OCI-LY3 (cell line): ENCODE data around the gene LETM1.

Experiments
- H2AFZ ChIP-seq: fragments of 200-600, 300-600 bp; shearing (Covaris generic); 2 replicates; pipeline ENCODE4 v1.6.0; 2014; ENCODE audit warnings: antibody characterized with exemption, low read depth, low read length
- H3K27ac ChIP-seq: fragments of 200-600, 300-600 bp; sonication (generic); 2 replicates; pipeline ENCODE4 v1.5.1; 2014; ENCODE audit warnings: mild to moderate bottlenecking, low read length, moderate library complexity, mixed read lengths
- H3K27me3 ChIP-seq: fragments of 200-600, 300-600 bp; sonication (generic); 2 replicates; pipeline ENCODE4 v1.6.1; 2014; ENCODE audit warnings: low read depth, low read length, mixed read lengths
- H3K36me3 ChIP-seq: fragments of 200-600, 300-600 bp; sonication (generic); replicated peaks from 2 replicates; pipeline ENCODE3; 2014; ENCODE audit warnings: low read depth, low read length, mixed read lengths
- H3K4me1 ChIP-seq: fragments of 300-600, 200-600 bp; sonication (generic); 2 replicates; pipeline ENCODE4 v1.6.1; 2014; ENCODE audit warnings: low read length, mixed read lengths
- H3K4me2 ChIP-seq: fragments of 200-600, 300-600 bp; sonication (generic); 2 replicates; pipeline ENCODE4 v1.6.1; 2014; ENCODE audit warnings: low read length, mixed read lengths
- H3K4me3 ChIP-seq: fragments of 300-600, 200-600 bp; sonication (generic); 2 replicates; pipeline ENCODE4 v1.5.1; 2014; ENCODE audit warnings: antibody characterized with exemption, mild to moderate bottlenecking, low read length, moderate library complexity
- H3K79me2 ChIP-seq: fragments of 300-600, 200-600 bp; shearing (Covaris generic); 2 replicates; pipeline ENCODE4 v1.6.1; 2014; ENCODE audit warnings: mild to moderate bottlenecking, low read length, mixed read lengths
- H3K9ac ChIP-seq: fragments of 300-600, 200-600 bp; shearing (Covaris generic); 2 replicates; pipeline ENCODE4 v1.6.0; 2014; ENCODE audit warnings: mild to moderate bottlenecking, low read length, moderate library complexity
- H3K9me3 ChIP-seq: fragments of 200-600, 300-600 bp; shearing (Covaris generic); 2 replicates; pipeline ENCODE4 v1.6.1; 2014; ENCODE audit warnings: low read length, mixed read lengths; ENCODE audit not compliant: insufficient read depth
- H4K20me1 ChIP-seq: fragments of 200-600, 300-600 bp; sonication (generic); 2 replicates; pipeline ENCODE4 v1.6.1; 2016; ENCODE audit warnings: low read length, mixed read lengths; ENCODE audit not compliant: insufficient read depth
- EZH2phosphoT487 ChIP-seq: fragments of 200-600 bp; shearing (Covaris generic); IDR thresholded peaks from 2 replicates; pipeline ENCODE4 v1.6.1; 2018; ENCODE audit warnings: antibody characterized with exemption, mixed run types, low read depth
- TF ChIP-seq, protein P1 (sequence below): fragments of 200-600, 300-600 bp; sonication (generic); IDR thresholded peaks from 2 replicates; pipeline ENCODE4 v1.5.1; 2014; ENCODE audit warnings: antibody characterized with exemption, low read length, low read depth

The LETM1 gene

DNA sequence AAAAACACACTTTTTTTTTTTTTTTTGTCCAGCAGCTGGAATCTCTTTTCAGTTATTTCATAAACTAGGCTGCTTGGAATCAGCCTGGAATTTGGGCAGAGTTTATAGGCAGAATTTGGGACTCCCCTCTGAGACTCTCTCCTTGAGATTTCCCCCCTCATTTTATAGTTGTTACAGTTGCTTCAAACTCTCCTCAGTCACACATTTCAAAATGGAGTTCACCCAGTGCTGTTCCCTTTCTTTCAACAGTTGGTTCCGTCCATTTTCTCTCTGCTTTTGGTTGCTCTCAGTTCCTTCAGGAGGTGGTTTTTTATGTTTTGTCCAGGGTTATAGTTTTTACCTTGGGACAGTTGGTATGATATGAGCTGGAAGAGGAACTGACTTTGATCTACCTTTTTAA is 42.7 kb upstream of the LETM1 start:
- Histone ChIP-seq H3K27me3 (no peaks in the 10 kb centered on the region), H3K79me2 (peaks cover 97% of the 10 kb centered on the region), H3K27ac (peak overlapping the region; percentile 69), H3K9ac (0 out of 2 replicates have a peak overlapping the region, but pooled peaks have one; percentile 2), H3K4me3 (no peak overlapping the region), H3K4me1 (peaks cover 11% of the 10 kb centered on the region), H3K36me3 (peaks cover 51% of the 10 kb centered on the region), H4K20me1 (peaks cover 78% of the 10 kb centered on the region), H3K9me3 (no peaks in the 10 kb centered on the region), H2AFZ (no peak overlapping the region), H3K4me2 (peak overlapping the region; percentile 57)
- TF ChIP-seq, protein P1, sequence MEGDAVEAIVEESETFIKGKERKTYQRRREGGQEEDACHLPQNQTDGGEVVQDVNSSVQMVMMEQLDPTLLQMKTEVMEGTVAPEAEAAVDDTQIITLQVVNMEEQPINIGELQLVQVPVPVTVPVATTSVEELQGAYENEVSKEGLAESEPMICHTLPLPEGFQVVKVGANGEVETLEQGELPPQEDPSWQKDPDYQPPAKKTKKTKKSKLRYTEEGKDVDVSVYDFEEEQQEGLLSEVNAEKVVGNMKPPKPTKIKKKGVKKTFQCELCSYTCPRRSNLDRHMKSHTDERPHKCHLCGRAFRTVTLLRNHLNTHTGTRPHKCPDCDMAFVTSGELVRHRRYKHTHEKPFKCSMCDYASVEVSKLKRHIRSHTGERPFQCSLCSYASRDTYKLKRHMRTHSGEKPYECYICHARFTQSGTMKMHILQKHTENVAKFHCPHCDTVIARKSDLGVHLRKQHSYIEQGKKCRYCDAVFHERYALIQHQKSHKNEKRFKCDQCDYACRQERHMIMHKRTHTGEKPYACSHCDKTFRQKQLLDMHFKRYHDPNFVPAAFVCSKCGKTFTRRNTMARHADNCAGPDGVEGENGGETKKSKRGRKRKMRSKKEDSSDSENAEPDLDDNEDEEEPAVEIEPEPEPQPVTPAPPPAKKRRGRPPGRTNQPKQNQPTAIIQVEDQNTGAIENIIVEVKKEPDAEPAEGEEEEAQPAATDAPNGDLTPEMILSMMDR: no peak
- TF ChIP-seq EZH2phosphoT487: no peak

DNA sequence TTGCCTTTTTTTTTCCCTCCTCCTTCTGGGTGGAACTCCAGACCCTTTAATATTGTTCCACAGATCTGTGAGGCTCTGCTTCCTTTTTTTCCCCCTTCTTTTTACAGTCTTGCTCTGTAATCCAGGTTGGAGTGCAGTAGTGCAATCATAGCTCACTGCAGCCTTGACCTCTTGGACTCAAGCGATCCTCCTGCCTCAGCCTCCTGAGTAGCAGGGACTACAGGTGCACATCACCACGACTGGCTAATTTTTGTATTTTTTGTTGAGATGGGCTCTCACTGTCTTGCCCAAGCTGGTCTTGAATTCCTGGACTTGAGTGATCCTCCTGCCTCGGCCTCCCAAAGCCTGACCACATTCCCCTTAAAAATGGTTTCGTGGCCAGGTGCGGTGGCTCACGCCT is 42.1 kb upstream of the LETM1 start:
- H3K27me3 ChIP-seq: no peaks in the 10 kb centered on the region
- H3K79me2 ChIP-seq: peaks cover 99% of the 10 kb centered on the region
- peaks cover 49% of the 10 kb centered on the region for H3K36me3 ChIP-seq
- H2AFZ ChIP-seq: no peak overlapping the region
- peaks cover 11% of the 10 kb centered on the region for H3K4me1 ChIP-seq
- H3K4me2 ChIP-seq: no peak overlapping the region
- H3K27ac ChIP-seq: no peak overlapping the region
- peaks cover 82% of the 10 kb centered on the region for H4K20me1 ChIP-seq
- TF ChIP-seq, protein P1: no peak
- TF ChIP-seq EZH2phosphoT487: no peak
- H3K4me3 ChIP-seq: no peak overlapping the region
- no peak overlapping the region for H3K9ac ChIP-seq
- H3K9me3 ChIP-seq: no peaks in the 10 kb centered on the region

DNA sequence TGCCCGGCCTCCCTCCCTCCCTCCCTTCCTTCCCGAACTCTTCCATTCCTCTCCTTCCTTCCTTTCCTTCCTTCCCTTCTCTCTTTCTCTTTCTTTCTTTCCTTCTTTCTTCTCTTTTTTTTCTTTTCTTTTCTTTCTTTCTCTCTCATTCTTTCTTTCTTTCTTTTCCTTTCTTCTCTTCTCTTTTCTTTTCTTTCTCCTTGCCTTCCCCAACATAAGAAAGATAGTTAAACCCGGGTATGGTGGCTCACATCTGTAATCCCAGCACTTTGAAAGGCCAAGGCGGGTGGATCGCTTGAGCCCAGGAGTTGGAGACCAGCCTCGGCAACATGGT is 40.7 kb upstream of the LETM1 start:
- H3K27me3 ChIP-seq: no peaks in the 10 kb centered on the region
- peaks cover 39% of the 10 kb centered on the region for H3K36me3 ChIP-seq
- H3K4me3 ChIP-seq: no peak overlapping the region
- H4K20me1 ChIP-seq: peaks cover 80% of the 10 kb centered on the region
- no peaks in the 10 kb centered on the region for H3K9me3 ChIP-seq
- no peak overlapping the region for H3K9ac ChIP-seq
- H3K4me1 ChIP-seq: peaks cover 11% of the 10 kb centered on the region
- peaks cover 99% of the 10 kb centered on the region for H3K79me2 ChIP-seq
- no peak overlapping the region for H3K4me2 ChIP-seq
- H2AFZ ChIP-seq: no peak overlapping the region
- no peak for TF ChIP-seq EZH2phosphoT487
- TF ChIP-seq, protein P1: no peak
- H3K27ac ChIP-seq: no peak overlapping the region

DNA sequence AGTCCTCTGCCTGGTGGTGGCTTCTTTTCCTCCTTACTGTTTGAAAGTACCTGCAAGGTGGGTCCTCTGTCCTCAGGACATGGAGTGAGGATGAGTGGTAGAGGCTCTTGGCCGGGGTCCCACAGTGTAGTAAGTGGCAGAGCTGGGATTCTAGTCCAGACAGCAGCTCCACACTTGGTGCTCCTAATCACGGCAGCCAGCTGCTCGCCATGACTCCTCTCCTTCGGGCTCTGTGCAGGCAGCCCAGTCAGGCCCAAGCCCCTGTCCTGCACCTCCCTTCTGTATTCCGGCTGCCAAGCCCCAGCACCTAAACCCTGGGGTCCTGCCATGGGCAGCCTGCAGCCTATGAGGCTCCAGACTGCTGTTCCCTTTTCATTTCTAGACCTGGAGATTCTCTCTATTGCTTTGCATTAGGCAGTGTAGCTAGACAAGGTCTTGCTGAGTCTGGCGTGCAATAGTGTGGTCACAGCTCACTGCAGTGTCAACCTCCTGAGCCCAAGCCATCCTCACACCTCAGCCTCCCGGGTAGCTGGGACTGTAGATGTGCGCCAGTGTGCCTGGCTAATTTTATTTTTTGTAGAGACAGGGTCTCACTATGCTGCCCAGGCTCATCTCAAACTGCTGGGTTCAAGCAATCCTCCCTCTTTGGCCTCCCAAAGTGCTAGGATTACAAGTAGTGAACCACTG is 40.2 kb upstream of the LETM1 start:
- H2AFZ ChIP-seq: no peak overlapping the region
- TF ChIP-seq, protein P1: no peak
- TF ChIP-seq EZH2phosphoT487: no peak
- H3K79me2 ChIP-seq: peaks cover 99% of the 10 kb centered on the region
- no peaks in the 10 kb centered on the region for H3K27me3 ChIP-seq
- H3K9ac ChIP-seq: no peak overlapping the region
- H3K27ac ChIP-seq: no peak overlapping the region
- no peaks in the 10 kb centered on the region for H3K9me3 ChIP-seq
- H3K4me1 ChIP-seq: peaks cover 11% of the 10 kb centered on the region
- peaks cover 79% of the 10 kb centered on the region for H4K20me1 ChIP-seq
- no peak overlapping the region for H3K4me3 ChIP-seq
- H3K36me3 ChIP-seq: peaks cover 34% of the 10 kb centered on the region
- no peak overlapping the region for H3K4me2 ChIP-seq
